ENCODE results near the gene SLCO1A2.
"Not testable (repeated sequence)": the region's sequence is repeated elsewhere in the genome, so short reads cannot be mapped to it uniquely, and the experiment has no call there.

The SLCO1A2 gene, protein sequence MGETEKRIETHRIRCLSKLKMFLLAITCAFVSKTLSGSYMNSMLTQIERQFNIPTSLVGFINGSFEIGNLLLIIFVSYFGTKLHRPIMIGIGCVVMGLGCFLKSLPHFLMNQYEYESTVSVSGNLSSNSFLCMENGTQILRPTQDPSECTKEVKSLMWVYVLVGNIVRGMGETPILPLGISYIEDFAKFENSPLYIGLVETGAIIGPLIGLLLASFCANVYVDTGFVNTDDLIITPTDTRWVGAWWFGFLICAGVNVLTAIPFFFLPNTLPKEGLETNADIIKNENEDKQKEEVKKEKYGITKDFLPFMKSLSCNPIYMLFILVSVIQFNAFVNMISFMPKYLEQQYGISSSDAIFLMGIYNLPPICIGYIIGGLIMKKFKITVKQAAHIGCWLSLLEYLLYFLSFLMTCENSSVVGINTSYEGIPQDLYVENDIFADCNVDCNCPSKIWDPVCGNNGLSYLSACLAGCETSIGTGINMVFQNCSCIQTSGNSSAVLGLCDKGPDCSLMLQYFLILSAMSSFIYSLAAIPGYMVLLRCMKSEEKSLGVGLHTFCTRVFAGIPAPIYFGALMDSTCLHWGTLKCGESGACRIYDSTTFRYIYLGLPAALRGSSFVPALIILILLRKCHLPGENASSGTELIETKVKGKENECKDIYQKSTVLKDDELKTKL

DNA sequence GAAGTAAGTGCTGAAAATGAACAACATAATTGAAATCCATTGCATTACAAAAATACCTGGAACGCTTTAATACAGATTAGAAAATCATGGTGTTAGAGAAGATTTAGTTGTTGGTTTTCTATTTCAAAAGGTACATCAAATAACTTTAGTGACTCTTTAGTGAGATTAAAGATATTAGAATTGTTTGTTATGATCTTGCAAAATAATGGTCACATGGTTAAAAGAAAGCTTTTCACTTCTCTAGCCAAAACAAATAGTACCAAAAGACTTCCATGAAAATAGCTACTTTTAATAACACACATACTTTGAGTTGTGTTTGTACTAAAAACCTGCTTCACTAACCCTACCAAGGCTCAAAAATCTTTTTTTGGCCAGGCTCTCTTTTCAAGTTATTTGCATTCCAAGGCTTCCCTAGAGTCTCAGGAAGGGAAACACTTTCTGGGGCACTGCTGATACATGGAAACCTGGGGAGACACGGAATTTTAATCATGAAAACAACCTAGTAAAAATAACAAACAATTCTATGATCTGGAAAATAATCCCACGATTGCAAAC lies at the start of gene SLCO1A2:
TSS of gene SLCO1A2 (minus strand) at position 147 of the 555 bp plus-strand sequence. CDS start 270 bp downstream, outside the sequence.
- DNase-seq, result no peak

DNA sequence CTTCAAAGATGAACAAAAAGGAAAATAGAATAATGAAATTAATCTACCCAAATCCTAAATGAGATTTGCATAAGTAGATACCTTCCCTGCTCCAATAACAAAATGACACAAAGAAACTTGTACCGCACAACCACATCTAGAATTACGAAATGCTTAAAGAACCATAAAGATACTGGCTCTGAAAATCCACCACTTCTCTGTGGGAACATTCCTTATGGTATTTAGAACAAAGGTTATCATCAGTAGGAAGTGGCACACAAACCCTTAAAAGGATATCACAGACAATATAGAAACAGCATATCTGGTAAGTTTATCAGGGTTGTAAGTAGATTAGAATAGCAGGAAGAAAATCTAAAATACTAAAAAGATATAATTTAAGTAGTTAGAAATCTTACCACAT lies 49.5 kb upstream of the SLCO1A2 start:
- no peak for DNase-seq

DNA sequence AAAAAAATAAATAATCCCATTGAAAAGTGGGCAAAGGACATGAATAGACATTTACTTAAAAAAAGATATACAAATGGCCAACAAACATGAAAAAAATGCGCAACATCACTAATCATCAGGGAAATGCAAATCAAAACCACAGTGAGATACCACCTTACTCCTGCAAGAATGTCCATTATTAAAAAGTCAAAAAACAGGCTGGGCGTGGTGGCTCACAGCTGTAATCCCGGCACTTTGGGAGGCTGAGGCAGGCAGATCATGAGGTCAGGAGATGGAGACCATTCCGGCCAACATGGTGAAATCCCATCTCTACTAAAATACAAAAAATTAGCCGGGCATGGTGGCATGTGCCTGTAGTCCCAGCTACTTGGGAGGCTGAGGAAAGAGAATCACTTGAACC lies 46.6 kb upstream of the SLCO1A2 start:
- DNase-seq, result not testable (repeated sequence)

DNA sequence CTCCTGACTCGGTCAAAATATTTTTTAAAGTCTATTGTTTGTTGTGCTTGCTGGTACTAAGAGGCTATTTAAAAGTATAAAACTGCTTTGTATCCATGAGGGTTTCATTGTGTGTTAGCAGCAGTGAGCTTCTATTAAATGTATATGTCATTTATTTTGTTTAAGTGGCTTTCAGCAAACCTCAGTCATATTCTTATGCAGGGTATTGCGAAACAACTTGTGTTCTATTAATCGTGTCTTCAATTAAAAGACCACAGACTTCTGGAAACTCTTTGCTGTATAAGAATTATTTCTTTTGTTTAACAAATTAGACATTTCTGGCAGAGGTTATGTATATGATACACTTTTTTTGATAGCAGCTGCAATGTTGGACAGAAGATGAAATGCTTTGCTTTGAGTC lies 44.5 kb upstream of the SLCO1A2 start:
- DNase-seq, result no peak

DNA sequence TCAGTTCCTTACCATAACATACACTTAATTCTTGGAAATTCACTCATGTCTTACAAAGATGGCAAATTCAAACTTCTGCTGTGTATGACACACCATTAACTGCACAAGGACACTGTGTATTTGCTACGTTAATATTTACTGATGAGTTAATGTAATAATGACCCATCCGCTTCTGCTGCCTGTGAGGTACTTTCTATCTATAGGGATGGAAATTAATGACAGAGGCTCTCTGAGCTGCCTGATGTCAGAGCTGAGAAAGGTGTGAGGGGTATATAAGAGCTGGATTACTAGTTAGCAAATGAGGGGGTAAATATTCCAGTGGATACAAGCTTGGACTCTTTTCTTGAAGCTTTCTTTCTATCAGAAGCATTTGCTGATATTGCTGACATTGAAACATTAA lies 37.9 kb upstream of the SLCO1A2 start, which contains the start of gene IAPP:
TSS of gene IAPP (plus strand) at position 301 of the 400 bp plus-strand sequence. CDS start 450 bp downstream, outside the sequence.
- no peak for DNase-seq

DNA sequence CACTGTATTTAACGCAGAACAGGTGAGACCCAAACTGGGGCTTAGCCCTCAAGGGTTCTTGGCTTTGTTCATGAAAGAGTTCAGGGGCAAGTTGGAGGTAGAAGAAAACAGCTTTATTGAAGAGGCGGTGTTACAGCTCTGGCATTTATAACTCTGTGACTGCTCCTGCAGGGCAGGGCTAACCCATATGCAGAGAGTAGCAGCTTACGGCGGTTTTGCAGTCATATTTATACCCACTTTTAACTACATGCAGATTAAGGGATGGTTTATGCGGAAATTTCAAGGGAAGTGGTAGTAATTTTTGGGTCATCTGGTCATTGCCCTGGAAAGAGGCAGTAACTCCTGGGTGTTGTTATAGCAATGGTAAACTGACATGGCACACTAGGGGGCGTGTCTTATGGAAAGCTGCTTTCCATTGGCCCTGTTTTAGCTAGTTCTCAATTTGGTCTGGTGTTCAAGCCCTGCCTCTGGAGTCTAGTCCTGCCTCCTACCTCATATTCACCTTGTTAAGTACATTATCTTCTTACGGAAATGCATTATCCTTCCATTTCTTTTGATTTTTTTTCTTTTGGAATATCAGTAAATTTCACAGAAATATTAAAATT lies 36.2 kb upstream of the SLCO1A2 start:
- DNase-seq, result no peak

DNA sequence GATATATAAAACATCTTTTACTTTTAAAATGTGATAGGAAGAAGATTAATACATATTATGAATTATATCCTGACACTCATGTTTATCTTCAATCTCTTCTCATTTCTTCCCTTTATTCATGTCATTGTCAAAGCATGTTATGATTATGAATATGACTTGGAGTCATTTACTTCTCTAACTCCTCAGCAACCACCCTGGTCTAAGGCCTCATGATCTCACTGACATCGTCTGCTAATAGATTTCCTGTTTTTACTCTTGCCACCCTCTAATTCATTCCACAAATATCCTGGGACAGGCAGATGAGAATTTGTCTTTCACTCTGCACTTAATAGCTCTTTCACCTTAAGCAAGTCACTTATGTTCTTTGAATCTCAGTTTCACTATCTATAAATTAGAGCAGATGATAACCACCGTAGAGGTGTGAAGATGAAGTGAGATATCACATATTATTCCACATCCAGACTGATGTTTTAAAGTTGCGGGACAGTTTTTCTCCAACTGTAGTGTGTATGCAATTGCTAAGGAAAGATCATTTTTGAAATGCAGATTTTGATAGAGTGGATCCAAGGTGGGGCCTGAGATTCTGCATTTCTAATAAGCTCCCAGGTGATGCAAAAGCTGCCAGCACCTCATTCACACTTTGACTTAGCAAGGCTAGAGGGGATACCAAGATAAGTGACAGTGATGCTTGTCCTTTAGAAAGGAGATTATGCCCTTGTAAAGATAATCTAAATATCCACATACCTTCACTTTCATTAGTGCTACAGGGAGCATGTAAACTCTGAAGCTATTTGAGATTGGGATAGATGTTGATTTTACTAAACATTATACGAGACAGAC lies 34.6 kb upstream of the SLCO1A2 start:
- DNase-seq, result no peak

DNA sequence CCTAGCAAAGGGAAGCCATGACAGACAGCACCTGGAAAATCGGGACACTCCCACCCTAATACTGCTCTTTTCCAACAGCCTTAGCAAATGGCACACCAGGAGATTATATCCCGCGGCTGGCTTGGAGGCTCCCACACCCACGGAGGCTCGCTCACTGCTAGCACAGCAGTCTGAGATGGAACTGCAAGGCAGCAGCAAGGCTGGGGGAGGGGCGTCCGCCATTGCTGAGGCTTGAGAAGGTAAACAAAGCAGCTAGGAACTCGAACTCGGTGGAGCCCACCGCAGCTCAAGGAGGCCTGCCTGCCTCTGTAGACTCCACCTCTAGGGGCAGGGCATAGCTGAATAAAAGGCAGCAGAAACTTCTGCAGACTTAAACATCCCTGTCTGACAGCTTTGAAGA lies 25.9 kb upstream of the SLCO1A2 start:
- DNase-seq, result not testable (repeated sequence)

DNA sequence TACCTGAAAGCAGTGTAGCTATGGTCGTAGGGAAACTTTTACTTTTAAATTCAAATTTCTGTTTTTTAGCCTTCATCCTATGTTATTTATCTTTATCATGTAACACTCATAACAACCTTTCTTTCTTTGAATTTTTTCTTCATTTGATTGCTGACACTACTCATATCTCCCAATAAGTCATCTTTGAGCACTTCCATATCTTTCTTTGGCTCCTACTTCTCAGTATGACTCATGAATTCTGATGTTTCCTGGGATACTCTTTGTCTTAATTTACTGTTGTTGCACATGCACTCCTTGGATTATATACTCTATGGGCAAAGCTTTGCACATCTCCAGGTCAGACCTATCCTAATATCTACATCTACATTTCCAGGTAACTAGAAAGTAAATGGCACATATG lies 19.9 kb upstream of the SLCO1A2 start:
- no peak for DNase-seq

DNA sequence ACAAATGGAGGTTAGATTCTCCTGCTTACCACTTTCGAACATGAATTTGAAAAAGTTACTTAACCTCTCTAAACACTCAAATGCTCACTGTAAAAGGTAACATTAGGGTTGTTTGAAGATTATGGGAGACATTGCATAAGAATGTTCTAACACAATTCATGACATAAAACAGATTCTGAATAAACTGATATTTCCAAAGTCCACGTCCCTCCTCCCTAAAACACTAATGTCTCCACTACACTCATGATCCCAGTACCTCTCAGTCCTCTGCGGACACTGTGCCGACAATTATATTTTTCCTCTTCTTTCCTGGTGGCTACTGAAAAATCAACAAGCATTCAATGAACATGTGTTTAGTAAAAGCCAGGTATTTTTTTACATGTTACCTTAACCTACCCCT lies 19.2 kb upstream of the SLCO1A2 start:
- DNase-seq, result no peak

DNA sequence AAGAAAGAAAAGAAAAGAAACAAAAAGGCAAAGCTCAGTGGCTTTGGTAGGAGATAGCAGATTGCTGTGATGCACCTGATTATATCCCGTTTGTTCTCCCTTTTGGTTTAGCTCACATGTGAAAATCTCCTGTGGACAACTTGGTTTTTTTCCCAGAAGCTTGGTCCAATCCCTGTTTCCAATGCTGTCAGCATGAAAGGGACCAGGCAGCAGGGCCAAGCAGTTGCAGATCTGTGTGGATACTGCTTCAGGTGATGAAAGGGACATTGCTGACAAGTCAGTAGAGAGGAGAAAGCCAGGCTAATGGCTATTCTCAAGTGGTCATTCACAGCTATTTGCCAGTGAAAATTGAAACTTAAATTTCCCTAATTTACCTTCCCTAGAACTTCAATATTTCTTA lies 18.8 kb upstream of the SLCO1A2 start:
- DNase-seq, result no peak

DNA sequence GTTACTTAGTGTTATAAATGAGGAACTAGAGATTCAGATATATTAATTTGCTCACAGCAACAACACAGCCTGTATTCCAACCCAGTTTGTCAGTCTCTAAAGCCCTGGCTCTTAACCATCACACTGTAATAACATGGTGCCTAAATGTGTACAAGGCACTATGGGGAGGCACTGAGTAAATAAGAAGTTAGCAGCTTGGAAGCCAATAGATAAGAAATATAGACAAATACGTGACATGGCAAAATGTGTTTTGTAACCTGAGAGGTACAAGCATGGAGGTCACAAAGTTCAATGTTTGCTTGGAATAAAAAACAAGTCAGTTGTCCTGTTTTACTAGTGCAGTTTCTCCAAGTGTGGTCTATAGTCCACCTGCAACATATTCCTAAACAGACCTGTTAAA lies 16.3 kb upstream of the SLCO1A2 start:
- no peak for DNase-seq

DNA sequence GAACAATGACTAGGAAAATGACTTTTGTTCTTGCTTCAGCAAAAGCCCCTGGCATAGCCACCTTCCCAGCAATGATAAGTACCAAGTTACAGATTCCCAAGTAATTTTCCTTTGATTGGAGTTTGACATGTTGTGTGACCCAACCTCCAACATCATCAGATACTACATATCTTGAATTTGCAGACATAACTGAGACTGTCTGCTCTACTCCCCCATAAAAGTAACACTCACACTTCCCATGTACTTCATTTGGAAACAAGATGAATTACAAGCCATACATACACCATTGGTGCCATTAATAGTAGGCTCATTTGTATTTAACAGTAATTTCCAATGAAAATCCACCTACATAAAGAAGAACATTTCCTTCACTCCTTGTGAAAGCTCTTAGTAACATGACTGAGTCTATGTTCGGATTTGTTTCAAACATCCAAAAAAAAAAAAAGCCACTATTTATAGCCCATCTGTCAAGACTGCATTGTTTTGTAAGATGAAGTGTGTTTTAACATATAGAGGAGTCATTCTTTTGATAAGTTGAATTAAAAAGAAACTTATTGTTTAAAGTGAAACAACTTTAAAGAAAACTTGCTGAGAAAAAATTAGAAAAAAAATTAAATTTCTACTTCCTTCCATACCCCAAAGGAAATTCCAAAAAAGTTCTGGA lies 12.0 kb upstream of the SLCO1A2 start:
- DNase-seq, result no peak

DNA sequence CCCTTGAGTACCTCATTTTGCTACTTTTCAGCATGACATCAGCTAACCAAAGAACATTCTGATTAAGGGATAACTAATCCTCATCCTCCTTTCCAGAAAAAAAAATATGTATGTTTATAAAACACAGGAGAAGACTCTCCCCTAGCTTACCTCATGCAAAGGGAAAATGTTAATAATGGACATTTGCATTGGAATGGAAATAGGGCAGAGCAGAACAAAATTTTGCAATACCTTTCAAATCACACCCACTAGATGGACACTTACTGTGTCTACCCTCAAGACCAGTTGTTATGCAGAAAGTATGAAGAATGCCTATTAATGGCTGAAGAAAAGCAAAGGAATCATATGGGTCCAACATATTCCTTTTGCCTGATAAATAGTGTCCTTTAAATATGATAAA lies 8.9 kb upstream of the SLCO1A2 start:
- no peak for DNase-seq

DNA sequence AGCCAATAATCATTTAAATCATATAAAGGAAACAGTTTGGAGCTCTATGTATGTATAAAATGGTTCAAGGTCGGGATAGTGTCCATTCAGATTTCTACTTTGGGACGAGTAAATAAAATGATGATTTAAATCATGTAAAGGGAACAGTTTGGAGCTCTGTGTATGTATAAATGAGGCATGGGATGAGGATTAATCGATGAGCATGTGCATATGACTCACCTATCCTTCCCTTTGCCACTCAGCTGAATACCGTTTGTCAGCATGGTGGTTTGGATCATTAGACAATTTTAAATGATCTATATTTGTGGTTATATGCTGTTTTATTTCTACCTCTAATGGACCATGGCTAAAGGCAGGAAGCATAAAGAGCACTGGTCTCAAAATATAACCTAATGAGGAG lies 7.1 kb upstream of the SLCO1A2 start:
- no peak for DNase-seq

DNA sequence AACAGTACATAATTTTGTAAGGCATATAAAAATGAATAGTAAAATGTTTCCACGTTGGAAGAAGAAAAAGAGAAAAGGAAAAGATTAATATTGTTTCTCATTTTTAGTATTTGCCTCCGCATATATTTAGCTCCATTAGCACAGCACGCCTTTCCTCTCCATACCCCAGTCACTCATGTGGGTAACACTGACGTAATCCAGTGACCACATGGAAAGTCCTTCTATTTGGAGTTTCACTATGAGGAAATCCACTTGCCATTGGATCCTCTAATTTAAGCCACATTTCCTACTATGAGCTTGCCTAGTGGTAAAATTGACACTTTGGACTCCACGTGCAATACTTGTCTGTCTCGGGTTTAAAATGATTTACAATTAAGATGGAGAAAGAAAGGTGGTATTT lies 5.7 kb upstream of the SLCO1A2 start:
- DNase-seq, result no peak

DNA sequence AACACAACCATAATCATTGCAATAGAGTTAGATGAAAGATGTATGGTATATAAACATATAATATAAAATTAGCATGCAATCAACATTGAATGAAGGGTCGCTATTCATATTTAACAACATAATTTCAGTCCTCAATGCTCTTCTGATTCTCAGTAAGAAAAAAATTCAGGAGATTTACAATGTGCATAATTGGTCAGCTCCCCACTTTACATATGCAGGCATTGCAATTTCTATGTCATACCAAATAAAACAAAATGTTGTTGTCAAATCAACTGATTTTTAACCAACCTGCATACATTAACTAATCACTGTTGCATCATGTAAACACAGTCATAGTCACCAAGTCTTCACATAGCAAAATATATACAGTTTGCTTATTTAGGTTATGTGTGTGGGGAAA lies 5.2 kb upstream of the SLCO1A2 start:
- DNase-seq, result no peak

DNA sequence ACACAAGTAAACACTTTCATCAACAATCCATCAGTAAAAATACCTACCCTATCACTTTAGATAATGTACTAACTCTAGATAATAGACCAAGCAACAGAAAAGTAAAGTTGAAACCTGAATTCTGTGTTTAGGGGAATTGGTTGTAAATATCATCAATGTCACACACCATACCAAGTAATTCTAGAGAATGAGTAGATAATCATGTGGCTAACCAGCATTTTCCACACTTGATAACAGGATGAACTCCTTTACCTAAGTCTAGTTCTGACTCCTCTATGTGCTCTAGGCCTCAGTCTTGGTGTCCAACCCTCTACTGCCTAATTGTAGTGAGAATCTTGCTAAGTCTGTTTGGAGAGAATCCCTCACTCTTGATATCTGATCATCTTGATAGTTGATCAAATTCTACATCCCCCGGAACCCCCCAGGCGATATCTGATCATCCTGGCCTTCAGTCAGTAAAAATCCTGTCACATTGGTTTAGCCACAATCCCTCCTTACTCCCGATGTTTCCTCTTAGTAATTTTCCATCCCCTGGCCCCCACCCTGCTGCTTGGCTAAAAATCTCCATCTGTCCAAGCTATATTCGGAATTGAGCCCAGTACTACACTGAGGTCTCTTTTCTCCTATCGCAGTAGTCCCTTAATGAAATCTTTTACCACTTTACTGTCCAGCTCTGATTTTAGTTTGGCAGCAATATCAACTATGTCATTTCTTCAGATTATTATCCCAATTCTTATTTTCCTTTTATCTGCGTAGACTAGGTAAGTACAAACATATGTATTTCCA lies 3.4 kb upstream of the SLCO1A2 start:
- DNase-seq, result no peak

DNA sequence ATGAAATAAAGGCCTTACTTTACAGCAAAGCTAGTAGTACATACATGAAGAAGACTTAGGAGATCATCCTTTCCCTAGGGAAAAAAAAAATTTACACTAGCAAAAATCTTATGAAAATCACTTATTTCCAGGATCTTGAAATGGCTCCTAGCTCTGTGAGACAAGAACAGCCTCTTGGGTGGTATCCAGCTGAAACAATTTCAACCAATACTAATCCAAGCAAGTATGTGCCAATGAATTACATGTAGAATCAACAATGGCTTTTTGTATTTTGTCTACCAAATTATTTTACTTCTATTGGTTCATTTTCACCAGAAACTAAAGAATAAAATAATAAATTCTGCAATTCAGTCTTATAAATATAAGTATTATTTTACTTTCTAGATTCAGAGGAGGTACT lies 2.7 kb upstream of the SLCO1A2 start:
- no peak for DNase-seq

DNA sequence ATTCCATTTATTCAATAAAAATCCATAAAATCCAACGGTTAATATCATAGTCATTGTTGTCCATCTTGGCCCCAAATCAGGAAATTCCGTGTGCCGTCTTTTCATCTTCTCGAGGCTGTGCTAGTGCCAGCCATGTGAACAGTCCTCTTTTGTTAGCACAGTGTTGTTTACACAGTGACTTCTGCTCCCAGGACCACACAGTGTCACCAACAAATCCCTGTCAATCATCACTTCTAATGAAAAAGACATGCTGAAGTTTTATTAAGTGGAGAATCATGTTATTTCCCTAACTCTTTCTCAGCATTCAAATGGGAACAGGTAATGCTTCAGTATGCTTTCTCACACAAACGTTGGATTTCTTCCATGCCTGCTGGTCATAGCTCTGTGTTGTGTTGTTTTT lies 1.9 kb upstream of the SLCO1A2 start:
- no peak for DNase-seq

DNA sequence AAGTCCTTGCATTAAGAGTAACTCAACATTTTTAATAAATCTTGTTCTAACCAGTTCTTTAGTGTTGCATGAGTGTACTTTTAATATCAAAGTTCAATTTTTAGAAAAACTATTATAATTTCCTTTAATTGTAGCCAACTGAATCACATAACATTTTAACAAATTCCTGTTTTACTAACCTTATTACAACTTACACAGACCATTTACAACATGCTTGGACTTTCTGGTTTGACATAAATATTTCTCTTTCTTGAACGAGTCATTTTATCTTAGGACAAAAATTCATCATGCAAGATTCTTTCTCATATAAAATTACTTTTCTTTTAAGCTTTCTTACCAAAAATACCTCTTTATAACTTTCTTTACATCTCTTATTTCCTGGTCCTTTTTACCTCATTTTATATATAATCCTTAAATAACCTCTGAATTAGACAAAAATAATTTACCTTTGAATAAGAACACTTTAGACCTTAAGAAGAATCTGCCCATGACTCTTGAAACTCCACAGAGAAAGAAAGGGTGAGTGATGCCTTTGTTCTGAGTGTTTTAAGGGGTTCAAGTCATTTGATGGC lies 3.9 kb downstream of the SLCO1A2 start:
- DNase-seq, result no peak
